NCI-H524 treated with DMSO at 0.1 percent for 48 hours (cell line): ENCODE data around the gene SSR4.

Experiments
- DNase-seq: peaks from one replicate; lab custom pipeline; 2025; lab: John Stamatoyannopoulos, UW

SSR4 gene

GRCh38 chrX:153781428-153782047 lies 12.9 kb upstream of the SSR4 start:
- DNase-seq = no peak

- DNase-seq = no peak
Observed at GRCh38 chrX:153782313-153782712, 12.2 kb upstream of the SSR4 start.

- DNase-seq = no peak
Observed at GRCh38 chrX:153782871-153783270, 11.6 kb upstream of the SSR4 start.

- no peak for DNase-seq
Observed at GRCh38 chrX:153783378-153784013, 11.0 kb upstream of the SSR4 start.

GRCh38 chrX:153784325-153784967 lies 10.0 kb upstream of the SSR4 start:
- DNase-seq = no peak

- DNase-seq = no peak
Observed at GRCh38 chrX:153786669-153787068, 7.8 kb upstream of the SSR4 start.

- no peak for DNase-seq
Observed at GRCh38 chrX:153789654-153790053, 4.8 kb upstream of the SSR4 start.

GRCh38 chrX:153791104-153791852 lies 3.2 kb upstream of the SSR4 start:
- DNase-seq = no peak

GRCh38 chrX:153792368-153792767 lies 2.1 kb upstream of the SSR4 start:
- DNase-seq = no peak

- no peak for DNase-seq
Observed at GRCh38 chrX:153793291-153793690, 1.2 kb upstream of the SSR4 start.

- no peak for DNase-seq
Observed at GRCh38 chrX:153794897-153795816, 689 bp downstream of the SSR4 start.

GRCh38 chrX:153797415-153798015 lies 3.0 kb downstream of the SSR4 start:
- DNase-seq = no peak

- DNase-seq = no peak
Observed at GRCh38 chrX:153799326-153799725, 4.9 kb downstream of the SSR4 start.

- no peak for DNase-seq
Observed at GRCh38 chrX:153800177-153800722, 5.8 kb downstream of the SSR4 start.

- DNase-seq = no peak
Observed at GRCh38 chrX:153800746-153801145, 6.3 kb downstream of the SSR4 start.

- no peak for DNase-seq
Observed at GRCh38 chrX:153801669-153802068, 7.2 kb downstream of the SSR4 start.

GRCh38 chrX:153802513-153803045 lies 8.1 kb downstream of the SSR4 start:
- DNase-seq = no peak

GRCh38 chrX:153803211-153804099 lies 9.0 kb downstream of the SSR4 start:
- DNase-seq = no peak

- DNase-seq = no peak
Observed at GRCh38 chrX:153804100-153804595, 9.7 kb downstream of the SSR4 start.
